Liver (tissue), 3 donors: ENCODE data around the gene RELN.

ENCODE experiments used
- CTCF ChIP-seq: fragments of 150-350 bp; IDR thresholded peaks from 2 replicates; pipeline ENCODE4 v1.5.1; 2017; ENCODE audit warnings: improper control_type of control experiment, low read depth, low read length; ENCODE audit not compliant: missing input control
- EGR1 ChIP-seq, 2 donors: IDR thresholded peaks; 2 replicates each; pipeline ENCODE4 v1.6.1; 2016 to 2018; ENCODE audit warnings: antibody characterized with exemption in 2 of 2, low read depth in 2 of 2
- FOXA1 ChIP-seq: IDR thresholded peaks from 2 replicates; pipeline ENCODE4 v1.6.1; 2016; ENCODE audit warnings: antibody characterized with exemption
- GABPA ChIP-seq, 2 donors: IDR thresholded peaks in 1 of 2; conservative IDR thresholded peaks in 1 of 2; 2 replicates each; pipeline ENCODE4 v1.6.1; 2016; ENCODE audit warnings: antibody characterized with exemption in 2 of 2, mild to moderate bottlenecking in 1 of 2, moderate library complexity in 1 of 2
- JUND ChIP-seq, 2 donors: IDR thresholded peaks; 2 replicates each; pipeline ENCODE4 v1.6.1; 2016; ENCODE audit warnings: antibody characterized with exemption in 2 of 2
- RAD21 ChIP-seq, 2 donors: IDR thresholded peaks; 2 replicates each; pipeline ENCODE4 v1.6.1; 2016; ENCODE audit warnings: antibody characterized with exemption in 2 of 2, mild to moderate bottlenecking in 2 of 2
- RXRA ChIP-seq, 2 donors: IDR thresholded peaks; 2 replicates each; pipeline ENCODE4 v1.6.1; 2017 to 2018; ENCODE audit warnings: antibody characterized with exemption in 2 of 2, mild to moderate bottlenecking in 1 of 2
- SP1 ChIP-seq: IDR thresholded peaks from 2 replicates; pipeline ENCODE4 v1.6.1; 2018; ENCODE audit warnings: antibody characterized with exemption, mild to moderate bottlenecking
- TAF1 ChIP-seq: conservative IDR thresholded peaks from 2 replicates; pipeline ENCODE4 v1.6.1; 2016; ENCODE audit warnings: antibody characterized with exemption, mild to moderate bottlenecking
- YY1 ChIP-seq: IDR thresholded peaks from 2 replicates; pipeline ENCODE4 v1.6.1; 2016; ENCODE audit warnings: antibody characterized with exemption, mild to moderate bottlenecking
- ZBTB33 ChIP-seq: IDR thresholded peaks from 2 replicates; pipeline ENCODE4 v1.6.1; 2016; ENCODE audit warnings: antibody characterized with exemption
- TF ChIP-seq, protein P1 (sequence below): IDR thresholded peaks from 2 replicates; pipeline ENCODE4 v1.6.1; 2016; ENCODE audit warnings: antibody characterized with exemption
- TF ChIP-seq, protein P2 (sequence below): IDR thresholded peaks from 2 replicates; pipeline ENCODE4 v1.6.1; 2016; ENCODE audit warnings: antibody characterized with exemption, mild to moderate bottlenecking
- TF ChIP-seq, protein P3 (sequence below): IDR thresholded peaks from 2 replicates; pipeline ENCODE4 v1.6.1; 2016; ENCODE audit warnings: antibody characterized with exemption
- donor health status: healthy.
- donor health status: healthy.

DNA sequence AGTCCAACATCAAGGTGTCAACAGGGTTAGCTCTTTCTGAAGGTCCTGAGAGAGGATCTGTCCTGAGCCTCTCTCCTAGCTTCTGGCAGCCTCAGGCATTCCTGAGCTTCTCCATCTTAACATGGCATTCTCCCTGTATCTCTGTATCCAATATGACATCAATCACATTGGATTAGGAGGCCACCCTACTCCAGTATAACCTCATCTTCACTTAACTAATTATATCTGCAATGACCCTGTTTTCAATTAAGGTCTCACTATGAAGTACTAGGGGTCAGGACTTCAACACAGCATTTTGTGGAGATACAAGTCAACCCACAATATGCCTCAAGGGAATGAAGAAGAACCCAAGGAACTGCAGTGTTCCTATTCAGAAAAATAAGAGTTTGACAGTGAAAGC, 133.8 kb downstream of the RELN start:
- no peak for TF ChIP-seq RXRA (IDR thresholded peaks at IDR 0.05)
- no peak for TF ChIP-seq CTCF
- no peak for TF ChIP-seq GABPA (IDR thresholded peaks at IDR 0.05 in 1 of 2, conservative IDR thresholded peaks at IDR 0.05 in 1 of 2)
- TF ChIP-seq, protein P1, sequence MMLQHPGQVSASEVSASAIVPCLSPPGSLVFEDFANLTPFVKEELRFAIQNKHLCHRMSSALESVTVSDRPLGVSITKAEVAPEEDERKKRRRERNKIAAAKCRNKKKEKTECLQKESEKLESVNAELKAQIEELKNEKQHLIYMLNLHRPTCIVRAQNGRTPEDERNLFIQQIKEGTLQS: no peak
- no peak for TF ChIP-seq YY1
- TF ChIP-seq JUND (IDR thresholded peaks at IDR 0.05): no peak
- TF ChIP-seq, protein P2, sequence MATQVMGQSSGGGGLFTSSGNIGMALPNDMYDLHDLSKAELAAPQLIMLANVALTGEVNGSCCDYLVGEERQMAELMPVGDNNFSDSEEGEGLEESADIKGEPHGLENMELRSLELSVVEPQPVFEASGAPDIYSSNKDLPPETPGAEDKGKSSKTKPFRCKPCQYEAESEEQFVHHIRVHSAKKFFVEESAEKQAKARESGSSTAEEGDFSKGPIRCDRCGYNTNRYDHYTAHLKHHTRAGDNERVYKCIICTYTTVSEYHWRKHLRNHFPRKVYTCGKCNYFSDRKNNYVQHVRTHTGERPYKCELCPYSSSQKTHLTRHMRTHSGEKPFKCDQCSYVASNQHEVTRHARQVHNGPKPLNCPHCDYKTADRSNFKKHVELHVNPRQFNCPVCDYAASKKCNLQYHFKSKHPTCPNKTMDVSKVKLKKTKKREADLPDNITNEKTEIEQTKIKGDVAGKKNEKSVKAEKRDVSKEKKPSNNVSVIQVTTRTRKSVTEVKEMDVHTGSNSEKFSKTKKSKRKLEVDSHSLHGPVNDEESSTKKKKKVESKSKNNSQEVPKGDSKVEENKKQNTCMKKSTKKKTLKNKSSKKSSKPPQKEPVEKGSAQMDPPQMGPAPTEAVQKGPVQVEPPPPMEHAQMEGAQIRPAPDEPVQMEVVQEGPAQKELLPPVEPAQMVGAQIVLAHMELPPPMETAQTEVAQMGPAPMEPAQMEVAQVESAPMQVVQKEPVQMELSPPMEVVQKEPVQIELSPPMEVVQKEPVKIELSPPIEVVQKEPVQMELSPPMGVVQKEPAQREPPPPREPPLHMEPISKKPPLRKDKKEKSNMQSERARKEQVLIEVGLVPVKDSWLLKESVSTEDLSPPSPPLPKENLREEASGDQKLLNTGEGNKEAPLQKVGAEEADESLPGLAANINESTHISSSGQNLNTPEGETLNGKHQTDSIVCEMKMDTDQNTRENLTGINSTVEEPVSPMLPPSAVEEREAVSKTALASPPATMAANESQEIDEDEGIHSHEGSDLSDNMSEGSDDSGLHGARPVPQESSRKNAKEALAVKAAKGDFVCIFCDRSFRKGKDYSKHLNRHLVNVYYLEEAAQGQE: no peak
- TF ChIP-seq SP1: no peak
- TF ChIP-seq ZBTB33: no peak
- no peak for TF ChIP-seq RAD21 (IDR thresholded peaks at IDR 0.05)
- TF ChIP-seq TAF1: no peak
- no peak for TF ChIP-seq EGR1 (IDR thresholded peaks at IDR 0.05; ENCODE audit: low read depth in 2 of 2)
- no peak for TF ChIP-seq FOXA1
- TF ChIP-seq, protein P3, sequence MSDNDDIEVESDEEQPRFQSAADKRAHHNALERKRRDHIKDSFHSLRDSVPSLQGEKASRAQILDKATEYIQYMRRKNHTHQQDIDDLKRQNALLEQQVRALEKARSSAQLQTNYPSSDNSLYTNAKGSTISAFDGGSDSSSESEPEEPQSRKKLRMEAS: no peak
